G401.6 (cell line): ENCODE results near the gene AGRP.

Source experiments
- FAIRE-seq: peaks from 2 replicates; lab custom pipeline; 2012; peaks lifted over from hg19 to GRCh38; lab: Jason Lieb, UNC

Gene AGRP

DNA sequence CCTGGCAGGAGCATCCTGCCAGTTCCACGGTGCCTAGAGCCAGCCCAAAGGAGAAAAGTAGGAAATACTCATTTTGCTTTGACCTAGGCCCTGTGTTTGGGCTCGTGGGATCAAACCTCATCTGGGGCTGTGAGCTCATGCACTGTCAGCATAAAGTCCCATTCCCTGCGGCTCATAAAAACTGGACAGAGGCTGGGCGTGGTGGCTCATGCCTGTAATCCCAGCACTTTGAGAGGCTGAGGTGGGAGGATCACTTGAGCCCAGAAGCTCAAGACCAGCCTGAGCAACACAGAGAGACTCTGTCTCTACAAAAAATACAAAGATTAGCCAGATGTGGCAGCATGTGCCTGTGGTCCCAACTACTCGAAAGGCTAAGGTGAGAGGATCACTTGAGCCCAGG is 20.3 kb downstream of the AGRP start:
- FAIRE-seq = no peak

DNA sequence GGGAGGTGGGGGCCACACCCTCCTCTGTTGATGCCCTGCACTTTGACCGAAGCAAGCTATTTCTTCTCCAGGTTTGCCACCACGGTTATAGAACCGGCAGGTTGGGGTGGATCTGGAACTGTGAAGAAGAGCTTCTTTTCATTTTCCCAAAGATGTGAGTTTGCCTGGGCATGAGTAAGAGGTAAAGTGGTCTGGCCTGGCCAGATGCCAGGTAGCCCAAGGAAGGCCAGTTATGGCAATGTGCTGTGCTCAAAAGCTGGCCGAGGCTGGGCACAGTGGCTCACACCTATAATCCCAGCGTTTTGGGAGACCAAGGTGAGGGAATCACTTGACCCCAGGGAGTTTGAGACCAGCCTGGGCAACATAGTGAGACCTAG is 21.1 kb downstream of the AGRP start:
- no peak for FAIRE-seq

DNA sequence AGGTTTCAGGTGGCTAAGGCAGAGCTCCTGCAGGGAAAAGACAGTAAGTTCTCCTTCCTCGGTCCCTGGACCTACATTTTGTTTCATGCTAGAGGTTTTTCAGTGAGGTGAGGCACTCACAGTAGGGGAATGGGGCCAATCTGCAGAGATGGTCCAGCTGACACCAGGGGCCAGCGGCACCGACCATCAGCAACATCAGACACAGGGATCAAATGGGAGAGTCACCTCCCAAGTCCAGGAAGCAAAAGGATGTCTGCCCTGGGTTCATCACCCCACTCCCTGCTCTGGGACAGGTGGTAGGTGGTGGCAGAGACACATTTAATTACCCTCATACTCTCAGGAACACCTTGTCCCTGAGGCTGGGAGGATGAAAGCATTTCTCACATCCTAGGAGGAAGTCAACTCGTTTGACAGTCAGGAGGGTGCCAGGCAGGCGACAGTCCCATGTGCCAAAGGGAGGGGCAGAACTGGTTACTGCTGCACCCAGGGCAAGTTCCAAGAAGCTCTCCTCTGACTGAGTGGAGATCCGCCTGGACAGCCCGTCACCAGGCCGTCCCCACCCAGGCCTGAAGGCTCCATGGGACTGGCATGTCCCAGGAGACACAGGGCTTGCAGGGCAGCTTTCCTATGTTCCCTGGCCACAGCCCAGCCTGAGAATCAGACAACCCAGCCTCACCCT is 21.6 kb downstream of the AGRP start:
- no peak for FAIRE-seq

DNA sequence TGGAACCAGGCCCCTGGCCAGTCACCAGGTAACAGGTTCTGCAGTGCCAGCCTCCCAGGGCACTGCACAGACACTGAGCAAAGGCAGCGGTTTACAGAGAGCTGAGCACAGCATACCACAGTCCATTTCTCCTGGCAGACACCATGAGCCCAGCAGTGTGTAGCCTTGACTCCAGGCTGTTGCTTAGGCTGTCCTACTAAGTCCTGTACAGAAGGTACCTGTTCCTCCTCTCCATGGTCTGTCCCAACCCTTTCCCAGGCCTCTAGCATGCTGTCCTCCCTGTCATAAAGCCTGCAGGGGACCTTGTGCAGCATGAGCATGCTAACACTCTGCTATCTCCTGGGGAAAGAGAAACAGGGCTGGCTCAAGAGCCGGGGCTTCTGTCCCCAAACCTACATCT is 22.4 kb downstream of the AGRP start:
- no peak for FAIRE-seq

DNA sequence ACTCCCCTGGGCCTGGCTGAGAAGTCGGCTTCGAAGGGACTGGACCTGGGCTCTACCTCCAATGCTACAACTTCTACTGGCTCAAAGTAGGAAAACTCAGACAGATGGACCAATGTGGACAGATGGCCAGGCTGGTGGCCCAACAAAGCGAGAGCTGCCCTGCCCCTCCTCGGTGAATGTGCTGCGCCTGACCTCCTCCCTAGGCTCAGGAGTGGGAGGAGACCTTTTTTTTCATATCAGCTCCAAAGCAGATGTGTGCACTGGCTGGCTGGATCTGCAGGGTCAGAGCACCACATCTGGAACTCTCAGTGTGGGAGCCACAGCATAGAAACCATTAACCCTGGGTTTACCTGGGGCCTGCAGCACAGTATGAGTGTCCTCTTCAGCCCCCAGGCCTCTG is 23.2 kb downstream of the AGRP start:
- FAIRE-seq = no peak

DNA sequence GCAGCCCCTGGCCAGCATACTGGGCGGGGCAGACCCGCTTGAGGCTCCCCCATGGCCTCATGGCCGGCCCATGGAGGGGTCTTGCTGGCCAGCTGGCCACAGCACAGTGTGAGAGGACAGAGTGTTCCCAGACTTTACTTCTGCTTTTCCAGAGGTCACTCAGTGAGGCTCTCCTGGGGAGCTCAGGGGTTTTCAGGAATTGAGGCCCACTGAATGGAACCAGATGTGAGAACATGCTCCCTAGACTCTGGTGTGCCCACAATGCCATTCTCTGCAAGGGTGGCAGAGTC is 23.5 kb downstream of the AGRP start:
- no peak for FAIRE-seq

DNA sequence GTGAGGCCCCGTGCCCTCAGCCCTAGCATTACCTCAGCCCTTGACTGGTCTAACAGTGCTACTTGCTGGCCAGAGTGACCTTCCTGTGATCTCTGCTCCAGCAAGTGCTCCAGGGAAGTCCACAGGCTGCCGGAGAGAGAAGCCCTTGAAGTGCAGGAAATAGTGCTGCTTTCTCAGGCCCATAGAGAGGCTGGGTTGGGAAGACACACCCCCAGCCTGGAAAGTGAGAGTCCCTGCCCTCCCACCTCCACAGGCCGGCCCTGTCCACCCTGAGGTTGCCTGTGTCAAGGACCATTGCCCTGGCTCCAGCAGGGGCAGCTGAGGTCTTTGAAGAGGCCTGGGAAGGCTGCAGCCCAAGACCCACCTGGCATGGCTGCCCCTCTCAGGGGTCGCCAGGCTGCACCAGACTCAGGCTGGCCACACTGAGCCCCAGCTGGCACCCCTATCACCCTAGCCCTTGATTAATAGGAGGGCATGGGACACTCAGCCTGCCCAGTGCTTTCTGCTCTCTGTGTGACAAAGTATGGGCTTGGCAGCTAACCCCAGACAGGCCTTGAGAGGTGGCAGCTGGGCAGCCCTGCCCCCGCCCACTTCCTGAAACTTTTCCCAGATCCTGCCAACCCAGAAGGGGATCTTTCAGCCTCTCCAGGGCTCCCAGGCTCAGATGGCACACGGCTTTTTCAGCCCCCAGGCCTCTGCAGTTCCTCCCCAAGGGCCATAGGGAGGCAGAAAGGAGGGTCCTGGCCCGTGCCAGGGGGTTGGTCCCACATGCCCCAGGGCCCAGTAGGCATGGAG is 24.1 kb downstream of the AGRP start:
- no peak for FAIRE-seq

DNA sequence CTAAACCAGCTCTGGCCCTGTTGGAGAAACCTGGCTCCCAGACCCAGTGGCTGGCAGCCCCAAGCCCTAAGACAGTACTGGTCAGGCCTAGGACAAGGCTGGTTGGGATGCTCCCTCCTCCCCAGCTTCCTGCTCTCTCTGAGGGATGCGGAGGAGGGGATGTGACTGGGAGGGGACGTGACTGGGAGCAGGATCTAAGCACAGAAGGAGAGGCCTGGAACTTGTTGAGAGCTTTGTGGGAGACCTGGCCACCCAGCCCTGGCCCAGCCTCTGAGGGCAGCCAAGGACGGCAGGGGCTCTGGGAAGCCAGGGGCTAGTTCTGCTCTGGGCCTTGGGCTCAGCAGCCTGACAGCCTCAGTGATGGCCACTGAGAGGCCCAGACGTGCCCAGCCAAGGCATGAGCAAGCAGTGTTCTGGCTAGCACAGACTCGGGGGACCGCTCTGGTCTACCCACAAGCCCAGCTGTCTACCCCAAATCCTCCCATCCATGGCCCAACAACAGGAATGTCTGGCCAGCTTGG is 25.2 kb downstream of the AGRP start:
- FAIRE-seq = no peak

DNA sequence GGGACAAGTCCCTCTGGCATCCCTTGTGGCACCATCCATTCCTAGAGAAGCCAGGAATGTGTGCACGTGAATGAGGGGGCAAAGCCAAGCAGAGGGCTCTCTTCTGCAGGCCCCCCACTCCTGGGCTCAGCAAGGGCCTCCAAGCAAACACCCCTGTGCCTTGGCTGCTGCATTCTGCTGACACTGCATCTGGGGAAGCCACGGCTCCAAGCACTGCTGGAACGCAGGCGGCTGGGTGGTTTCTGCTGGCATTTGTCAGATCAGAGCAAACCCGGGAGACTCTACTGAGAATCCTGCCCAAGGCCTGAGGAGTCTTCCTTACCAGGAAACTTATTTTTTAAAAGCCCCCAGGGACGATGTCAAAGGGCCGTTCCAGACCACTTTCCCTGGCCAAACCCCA is 25.7 kb downstream of the AGRP start:
- FAIRE-seq = no peak

DNA sequence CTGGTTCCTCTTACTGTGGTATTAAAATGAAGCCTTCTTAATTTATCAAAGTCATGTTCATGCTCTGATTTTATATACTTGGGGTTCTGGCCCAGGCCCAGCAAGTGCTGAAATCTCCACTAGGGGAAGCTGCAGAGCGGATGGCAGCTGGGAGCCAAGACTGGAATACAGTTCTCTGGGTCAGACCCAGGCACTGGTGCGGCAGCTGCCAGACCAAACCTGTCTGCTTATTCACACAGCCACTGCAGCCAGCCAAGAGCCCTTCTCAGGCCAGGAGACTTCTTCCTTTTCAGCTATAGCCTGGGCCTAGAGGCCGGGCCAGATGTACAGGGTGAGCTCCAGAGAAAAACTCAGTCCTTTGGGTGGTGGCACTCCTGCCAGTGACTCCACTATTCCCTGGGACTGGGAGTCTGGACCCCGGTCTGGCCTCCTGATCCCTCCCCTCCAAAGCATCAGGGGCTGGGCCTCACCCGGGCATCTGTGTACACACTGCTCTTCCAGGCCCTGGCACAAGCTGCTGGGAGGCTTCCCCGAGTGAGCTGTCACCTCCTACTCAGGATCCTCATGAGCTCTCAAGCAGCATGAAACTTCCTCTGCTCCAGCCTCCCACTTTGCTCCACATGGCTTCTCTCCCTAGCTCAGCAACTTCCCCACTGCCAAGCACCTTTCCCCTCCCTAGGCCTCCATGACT is 26.8 kb downstream of the AGRP start:
- no peak for FAIRE-seq

DNA sequence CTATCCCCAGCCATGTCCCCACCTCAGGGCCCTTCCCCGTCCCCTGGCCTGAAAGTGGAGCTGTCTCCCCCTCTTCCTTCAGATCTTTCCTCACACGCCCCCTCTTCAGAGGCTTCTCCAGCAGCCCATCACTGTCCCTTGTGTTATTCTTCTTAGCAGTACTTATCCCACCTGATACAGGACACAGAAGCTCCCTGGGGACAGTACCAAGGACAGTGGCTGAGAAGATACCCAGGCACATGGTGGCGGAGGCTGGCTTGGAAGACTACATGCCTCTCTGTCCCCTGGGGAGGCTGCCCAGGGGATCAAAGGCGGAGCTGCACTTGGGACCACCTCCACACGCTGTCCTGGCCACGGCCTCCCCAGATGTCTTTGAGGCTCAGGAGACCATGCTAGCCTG is 28.5 kb downstream of the AGRP start:
- no peak for FAIRE-seq

DNA sequence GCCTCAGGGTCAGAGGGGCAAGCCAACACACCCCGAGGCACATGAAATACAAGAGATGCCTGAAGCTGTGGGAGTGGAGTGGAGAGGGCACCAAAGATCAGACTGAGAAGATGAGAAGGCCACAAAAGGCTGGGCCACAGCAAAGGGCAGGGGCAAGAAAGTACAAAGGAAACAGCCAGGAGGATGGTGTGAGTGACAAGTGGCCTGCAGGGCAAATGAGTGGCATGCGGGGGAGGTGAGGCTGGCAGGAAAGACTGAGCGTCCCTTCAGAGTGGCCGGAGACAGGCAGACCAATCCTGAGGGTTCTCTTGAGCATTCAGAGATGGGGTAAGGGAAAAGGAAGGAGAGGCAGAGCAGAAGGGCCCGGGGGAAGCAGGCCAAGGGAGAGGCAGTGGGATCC is 29.2 kb downstream of the AGRP start:
- FAIRE-seq = no peak

DNA sequence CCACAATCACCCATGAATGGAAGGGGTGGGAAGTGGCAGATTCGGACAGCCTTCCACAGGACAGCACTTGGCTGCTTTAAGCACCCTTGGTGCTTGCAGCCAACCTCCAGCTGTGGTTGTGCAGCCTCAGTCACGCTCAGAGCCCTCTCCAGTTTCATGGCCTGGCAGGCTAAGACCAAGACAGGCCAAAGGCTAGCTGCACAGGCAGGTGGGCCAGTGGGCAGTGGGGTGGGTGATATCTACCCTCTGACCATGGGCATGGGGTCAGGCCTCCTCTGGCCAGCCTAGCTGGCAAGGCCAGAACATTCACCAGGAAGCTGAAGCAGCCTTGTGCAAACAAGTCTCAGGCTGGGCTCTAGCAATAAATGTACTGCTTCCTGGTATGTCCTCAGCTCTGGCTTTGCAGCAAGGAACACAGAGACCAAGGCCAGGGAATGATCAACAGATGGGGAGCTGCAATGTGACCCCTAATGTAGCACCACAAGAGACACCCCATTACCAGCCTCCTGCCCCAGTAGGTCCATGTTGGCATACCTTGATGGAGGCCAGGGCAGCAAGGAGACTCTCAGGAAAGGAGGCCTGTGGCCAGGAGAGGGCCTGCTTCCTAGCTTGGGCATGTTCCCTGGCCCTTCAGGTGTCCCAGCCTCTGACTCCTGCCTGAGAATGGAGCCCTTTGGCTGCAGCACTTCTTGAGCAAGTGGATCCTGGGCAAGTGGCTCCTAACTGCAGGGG is 31.5 kb downstream of the AGRP start:
- no peak for FAIRE-seq

DNA sequence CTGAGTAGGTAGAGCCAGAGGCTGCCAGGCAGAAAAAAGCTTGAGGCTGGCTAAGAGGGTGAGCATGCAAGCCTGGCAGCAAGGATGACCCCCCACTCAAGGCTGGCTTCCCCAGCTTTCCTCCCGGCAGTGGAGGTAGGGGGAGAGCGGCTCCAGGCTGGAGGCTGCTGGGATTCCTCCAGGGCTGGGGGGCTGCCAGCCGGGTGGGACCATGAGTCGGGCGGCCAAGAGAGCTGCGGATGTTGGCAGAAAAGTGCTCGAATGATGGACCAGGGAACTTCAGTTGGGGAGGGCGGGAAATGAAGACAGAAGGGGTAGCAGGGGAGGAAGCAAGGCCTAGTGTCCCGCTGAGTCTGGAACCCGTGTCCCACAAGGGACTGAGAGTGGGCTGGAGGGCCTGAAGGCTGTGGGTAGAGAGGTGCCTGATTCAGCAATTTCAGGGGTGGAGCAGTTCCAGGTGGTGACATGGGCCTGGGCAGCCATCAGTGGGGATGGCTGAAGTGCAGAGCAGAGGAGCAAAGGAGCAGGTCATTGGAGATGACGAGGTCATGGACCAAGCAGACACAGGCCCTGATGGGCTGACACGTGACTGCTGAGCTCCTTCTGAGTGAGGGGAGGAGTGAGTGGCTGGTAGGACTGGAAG is 32.2 kb downstream of the AGRP start:
- no peak for FAIRE-seq

DNA sequence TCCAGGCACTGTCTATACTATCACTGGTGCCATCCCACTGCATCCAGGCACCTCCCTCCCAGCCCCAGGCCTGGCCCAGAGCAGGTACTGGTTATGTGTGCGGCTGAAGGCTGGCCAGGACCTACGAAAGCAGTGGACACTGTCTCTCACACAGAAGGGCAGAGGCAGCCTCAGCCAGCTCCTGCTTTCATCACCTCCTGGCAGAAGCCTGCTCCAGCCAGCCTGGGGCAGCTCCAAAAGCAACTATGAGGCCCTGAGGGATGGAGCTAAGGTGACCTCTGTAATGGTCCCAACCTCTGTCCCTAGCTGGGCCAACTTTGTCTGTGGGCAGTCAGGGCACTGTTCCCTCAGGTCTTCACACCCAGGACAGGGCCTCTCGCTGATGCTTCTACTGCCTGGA is 33.6 kb downstream of the AGRP start:
- no peak for FAIRE-seq

DNA sequence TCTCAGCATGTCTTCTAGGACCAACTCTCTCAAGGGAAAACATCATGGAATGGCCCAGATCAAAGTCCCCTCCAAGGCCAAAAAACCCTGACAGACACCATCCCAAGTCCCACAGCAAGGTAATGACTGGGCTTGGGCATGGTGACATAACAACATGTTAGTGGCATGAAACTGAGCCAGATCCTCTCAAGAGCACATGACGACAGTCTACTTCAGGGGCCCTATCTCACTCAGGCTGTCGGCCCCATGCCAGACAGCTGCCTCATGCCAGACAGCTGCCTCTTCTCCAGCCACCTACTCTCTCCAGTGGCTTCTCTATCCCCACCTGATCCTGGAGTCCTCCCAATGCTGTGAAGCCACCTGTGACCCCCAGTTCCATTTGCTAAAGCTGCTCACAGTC is 34.0 kb downstream of the AGRP start:
- FAIRE-seq = no peak

DNA sequence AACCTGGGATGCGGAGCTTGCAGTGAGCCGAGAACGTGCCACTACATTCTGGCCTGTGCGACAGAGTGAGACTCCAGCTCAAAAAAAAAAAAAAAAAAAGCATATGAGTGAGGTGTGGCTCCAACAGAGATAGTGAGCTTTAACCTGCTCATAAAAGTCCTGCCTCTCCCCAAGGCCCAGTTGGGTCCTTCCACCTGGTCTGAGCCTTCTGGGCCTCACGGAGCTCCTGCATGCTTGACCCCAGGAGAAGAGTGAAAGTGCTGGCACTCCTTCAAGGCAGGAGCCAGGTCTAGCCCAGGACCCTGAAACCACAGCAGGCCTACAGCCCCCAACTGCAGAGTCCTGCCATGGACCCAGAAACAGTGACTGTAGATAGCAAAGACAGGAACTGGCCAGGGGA is 34.8 kb downstream of the AGRP start:
- FAIRE-seq = no peak

DNA sequence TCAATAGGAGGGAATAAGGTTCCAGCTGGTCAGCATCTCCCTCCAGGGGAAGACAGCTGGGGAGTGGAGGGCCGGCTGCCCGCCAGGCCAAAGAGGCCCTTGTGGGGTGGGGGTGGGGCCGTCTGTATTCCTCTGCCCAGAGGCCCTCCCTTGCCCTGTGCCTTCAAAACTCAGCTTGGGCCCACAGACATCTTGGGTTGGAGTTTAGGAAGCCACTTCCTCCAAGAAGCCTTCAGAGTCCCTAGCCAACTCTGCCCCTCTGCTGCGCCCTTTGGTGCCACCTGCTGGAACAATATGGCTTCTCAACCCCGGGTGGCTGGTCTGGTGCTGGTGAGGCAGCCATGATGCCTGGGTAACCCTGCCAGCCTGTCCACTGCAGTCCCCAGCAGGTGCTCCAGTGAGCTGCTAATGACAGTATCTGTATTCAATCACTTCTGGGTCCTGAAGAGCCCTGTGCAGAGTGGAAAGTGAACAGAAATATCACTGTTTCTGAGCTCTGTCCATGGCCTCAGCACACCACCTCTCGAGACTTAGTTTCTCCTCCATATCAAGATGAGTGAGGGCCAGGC is 35.8 kb downstream of the AGRP start:
- no peak for FAIRE-seq

DNA sequence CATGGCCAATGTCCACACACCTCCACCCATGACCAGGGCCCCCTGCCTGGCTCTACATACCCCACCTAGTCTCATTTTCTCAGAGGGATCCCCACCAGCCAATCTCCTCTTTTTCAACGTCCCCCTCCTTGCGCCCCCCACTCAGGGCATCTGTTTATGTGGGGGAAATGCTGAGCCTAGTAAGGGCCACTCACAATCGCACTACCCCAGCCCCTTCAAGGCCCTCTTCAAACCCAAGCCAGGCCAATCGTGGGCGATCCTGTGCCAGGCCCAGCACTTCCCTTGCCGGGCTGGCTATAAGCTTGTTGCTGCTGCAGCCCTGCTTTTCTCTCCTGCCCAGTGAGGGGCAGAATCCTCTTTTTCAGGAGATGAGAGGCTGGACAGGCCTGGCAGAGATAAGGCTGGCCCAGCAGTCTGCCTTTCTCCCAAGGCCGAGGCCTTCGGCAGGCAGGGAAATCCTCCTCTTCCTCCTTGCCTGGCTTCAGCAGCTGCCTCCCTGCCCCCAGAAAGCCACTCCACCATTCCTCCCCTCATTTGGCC is 36.3 kb downstream of the AGRP start:
- FAIRE-seq = no peak

DNA sequence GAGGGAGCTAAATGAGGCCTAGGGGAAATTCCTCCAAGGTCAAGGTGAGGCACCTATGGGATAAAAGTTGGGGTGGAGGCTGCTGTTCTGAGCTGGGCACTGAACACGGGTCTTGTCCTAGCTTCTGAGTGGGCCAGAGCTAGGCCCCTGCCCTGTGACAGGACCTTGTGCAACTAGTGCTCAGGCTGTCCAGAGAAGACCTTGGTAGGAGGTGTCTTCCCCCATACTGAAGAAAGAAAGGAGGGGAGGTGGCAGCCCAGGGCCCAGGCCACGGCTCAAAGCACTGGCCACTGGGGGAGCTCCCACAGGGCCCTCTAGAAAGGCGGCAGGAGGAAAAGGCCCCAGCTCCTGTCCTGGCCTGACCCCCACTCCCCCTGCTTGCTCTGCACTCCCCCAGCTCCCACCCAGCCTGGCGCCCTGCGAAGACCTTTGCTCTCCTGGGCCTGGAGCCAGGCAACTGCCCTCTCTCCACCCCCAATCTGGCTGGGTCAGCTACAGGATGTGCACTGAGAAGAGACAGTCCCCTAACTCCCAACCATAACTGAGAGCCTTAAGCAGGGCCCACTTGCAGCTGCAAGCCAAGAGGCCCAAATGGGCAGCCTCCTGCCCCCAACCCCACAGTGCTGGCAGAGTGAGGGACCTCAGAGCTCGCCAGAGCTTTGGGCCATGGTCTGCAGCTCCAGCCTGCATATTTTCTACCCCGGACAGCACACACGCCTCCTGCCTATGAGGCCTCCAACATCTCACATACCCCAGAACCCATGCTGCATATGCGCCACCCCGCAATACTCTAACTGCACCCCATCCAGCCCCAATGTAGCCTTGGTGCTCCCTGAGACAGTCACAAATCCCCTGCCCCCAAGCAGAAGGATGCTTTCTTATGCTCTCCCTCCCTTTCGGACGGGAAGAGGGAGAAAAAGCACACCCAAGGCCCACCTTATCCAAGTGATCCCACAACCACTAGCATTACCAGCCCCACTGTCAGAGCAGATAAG is 37.1 kb downstream of the AGRP start:
- no peak for FAIRE-seq
